CD4-positive, alpha-beta T cell treated with Interleukin-12 subunit alpha and Interleukin-12 subunit beta, for 1 hour (primary cell): ENCODE data around the gene PAX2.
"Not testable (repeated sequence)": the region's sequence is repeated elsewhere in the genome, so short reads cannot be mapped to it uniquely, and the experiment has no call there.

ENCODE experiments used
- DNase-seq: peaks from one replicate; pipeline ENCODE4 v3.0.0-alpha.2; 2020

The PAX2 gene

DNA sequence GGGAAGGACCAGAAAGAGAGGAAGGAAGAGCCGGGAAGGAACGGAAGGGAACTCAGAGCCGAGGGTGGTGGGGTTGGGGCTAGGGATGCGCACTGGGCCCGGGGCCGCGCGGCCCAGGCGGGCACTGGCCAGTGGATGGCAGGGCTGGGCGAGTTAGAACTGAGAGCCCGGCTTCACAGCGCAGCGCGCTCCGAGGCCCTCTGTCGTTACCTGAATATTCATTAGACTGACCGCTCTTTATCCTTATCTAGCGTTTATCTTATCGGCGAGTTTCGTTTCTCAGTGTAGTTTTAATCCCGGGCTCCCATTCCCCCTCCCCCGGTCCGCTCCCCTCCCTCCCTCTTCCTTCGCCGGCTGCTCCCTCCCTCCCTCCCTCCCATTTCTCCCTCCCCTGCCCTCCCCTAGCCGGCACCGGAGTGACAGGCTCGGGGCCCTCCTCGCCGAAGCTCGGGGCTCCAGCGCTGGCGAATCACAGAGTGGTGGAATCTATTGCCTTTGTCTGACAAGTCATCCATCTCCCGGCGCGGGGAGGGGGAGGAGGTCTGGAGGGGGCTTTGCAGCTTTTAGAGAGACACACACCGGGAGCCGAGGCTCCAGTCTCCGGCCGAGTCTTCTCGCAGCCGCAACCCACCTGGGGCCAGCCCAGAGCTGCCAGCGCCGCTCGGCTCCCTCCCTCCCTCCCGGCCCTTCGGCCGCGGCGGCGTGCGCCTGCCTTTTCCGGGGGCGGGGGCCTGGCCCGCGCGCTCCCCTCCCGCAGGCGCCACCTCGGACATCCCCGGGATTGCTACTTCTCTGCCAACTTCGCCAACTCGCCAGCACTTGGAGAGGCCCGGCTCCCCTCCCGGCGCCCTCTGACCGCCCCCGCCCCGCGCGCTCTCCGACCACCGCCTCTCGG is at the start of gene PAX2:
Gene PAX2 (plus strand): TSS at position 596 of the 895 bp plus-strand sequence. CDS start 679 bp downstream, outside the sequence.
- no peak for DNase-seq

DNA sequence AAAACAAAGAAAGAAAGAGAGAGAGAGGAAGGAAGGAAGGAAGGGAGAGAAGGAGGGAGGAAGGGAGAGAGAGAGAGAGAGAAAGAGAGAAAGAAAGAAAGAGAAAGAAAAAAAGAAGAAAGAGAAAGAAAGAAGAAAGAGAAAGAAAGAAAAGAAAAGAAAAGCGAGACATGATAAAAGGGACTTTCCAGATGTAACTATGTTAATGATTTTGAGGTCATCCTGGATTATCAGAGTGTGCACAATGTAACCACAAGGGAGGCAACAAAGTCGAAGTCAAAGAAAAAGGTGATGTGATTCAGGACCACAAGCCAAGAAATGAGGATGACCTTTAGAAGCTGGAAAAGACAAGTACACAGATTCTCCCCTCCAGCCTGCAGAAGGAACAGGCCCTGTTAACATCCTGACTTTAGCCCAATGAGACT is 48.9 kb upstream of the PAX2 start:
- DNase-seq, result no peak

DNA sequence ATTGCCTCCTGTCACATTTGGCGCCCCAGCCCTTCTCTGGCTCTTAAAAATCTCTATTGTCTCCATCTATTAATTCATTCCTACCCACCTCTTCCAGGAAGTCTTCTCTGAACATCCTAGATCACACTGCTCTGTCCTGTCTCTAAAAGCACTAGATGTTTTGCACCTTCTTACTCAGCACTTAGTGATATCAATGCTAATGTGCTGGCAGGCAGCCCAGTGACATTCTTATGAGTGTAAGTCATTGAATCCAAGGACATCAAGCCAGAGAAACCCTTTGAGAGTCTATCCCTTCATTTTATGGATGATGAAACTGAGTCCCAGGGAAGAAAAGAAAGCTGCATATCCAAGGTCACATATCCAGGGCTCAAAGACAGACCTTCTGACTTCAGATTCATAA is 48.3 kb upstream of the PAX2 start:
- DNase-seq, result no peak

DNA sequence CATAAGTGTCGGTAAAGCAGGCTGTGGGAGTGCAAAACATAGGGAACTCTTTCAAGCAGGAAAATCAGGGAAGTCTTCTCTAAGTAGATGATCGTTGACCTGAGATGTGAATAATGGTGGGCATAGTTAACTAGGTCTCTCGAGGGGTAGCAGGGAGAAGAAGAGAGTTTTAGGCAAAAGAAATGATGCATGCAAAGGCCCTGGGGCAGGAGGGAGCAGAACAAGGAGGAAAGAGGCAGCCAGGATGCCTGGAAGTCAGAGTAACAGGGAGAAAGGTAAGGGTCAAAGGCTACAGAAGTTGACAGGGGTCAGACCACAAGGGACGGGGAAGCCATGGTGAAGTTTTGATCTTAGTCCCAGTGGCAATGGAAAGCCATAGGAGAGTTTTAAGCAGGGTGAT is 47.8 kb upstream of the PAX2 start:
- DNase-seq, result no peak

DNA sequence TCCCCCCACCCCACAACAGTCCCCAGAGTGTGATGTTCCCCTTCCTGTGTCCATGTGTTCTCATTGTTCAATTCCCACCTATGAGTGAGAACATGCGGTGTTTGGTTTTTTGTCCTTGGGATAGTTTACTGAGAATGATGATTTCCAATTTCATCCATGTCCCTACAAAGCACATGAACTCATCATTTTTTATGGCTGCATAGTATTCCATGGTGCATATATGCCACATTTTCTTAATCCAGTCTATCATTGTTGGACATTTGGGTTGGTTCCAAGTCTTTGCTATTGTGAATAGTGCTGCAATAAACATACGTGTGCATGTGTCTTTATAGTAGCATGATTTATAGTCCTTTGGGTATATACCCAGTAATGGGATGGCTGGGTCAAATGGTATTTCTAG is 43.7 kb upstream of the PAX2 start:
- not testable (repeated sequence) for DNase-seq

DNA sequence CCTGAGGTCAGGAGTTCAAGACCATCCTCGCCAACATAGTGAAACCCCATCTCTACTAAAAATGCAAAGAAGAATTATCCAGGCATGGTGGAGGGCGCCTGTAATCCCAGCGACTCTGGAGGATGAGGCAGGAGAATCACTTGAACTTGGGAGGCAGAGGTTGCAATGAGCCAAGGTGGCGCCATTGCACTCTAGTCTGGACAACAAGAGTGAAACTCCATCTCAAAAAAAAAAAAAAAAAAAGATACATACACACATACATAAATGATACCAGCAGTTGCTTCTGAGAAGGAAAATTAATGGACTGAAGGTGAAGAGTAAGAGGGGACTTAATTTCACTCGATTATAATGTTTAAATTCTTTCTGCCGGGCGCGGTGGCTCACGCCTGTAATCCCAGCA is 40.2 kb upstream of the PAX2 start:
- DNase-seq, result no peak

DNA sequence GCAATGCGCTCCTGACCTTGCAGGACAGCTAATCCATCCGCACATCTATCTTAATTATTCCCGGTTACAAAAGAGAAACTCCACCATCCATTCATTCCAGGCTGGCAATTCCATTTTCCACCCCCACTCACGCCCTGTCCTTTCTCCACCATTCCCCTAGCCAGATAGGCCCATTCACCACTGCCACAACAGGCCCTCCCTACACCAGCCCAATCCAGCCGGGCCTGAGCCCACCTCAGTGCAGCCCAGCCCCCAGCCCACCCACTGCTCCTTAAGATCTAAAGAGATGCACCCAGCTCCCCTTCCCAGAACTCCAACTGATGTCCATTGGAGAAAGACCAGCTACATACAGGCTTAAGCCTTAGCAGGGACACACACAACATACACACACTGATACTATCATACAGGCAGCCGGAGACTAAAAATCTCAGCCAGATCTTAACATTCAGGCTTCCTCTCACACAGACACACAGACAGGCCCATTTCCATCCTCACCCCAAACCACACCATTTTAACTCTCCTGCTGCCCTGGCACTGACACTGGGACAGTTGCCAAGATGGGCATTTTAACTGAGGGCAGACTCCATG is 38.0 kb upstream of the PAX2 start:
- no peak for DNase-seq

DNA sequence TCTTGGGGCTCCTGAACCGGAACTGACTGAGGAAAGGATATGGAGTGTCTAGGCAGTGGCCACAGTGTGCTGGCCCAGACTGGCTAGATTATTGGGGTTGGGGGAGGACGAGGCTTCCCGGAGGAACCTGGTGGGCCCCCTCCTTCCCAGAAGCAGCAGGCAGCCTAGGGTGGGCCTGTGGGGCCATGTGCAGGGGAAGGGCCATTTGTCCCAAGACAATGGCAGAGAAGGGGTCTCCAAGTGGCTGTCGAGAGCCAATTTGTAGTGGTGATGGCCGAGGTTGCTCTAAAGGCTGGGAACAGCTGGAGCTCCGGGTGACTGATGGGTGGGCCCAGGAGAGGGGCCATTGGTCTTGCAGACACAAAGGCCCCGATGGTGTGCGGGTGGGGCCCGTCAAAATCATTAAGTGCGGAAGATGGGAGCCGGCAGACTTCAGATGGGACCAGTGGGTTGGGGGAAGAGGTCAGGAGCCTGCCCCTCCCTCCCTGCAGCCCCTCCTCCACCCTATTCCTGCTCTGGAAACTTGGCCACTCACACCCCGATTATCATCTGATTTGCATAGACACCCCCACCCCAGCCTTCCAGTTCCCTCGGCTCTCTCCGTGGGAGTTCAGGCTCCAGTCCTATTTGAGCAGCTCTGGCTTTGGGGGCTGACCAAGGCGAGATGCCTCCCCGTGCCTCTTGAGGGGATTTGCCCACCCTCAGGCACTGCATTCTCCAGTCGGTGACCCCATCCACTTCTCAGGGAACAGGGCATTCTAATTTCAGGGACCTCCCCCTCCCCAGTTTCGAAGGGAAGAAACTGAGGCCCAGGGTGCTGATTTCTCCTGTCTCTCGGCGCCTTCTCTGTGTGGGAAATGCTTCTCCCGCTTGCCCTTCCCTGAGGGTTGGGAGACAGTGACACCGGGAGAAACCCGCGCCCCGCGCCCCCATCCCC is 36.0 kb upstream of the PAX2 start:
- DNase-seq, result no peak

DNA sequence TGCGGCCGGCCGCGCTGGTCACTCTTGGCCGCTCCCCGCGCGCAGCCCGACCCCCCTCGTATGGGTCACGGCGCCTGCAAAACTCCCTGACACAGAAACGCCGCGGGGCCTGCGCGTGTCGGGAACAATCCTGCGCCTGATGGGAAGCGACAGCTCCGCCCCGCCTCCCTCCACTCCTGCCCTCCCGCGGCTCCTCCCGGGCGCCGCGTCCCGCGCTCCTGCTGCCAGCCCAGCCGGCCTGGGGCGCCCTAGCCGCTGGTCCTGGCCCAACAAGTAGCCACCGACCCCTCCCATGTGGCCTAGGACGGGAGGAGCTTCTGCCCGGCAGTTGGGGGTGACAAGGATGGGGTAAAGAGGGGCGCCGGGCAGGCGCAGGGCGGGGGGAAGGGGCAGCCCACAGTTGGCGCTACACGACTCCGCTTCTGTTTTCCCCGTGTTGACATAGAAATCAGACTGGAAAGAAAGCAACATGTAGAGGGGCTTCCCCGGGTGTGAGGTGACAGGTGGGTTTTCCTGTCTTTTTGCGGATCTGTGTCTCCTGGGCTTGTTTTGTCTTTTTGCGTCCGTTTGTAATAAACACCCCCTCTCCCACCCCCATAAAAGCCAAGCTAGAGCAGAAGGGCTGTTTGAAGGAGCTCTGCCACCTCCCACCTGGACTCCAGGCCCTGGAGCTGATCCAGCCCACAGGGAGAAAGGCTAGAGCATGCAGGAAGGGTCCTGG is 35.1 kb upstream of the PAX2 start:
- DNase-seq, result no peak

DNA sequence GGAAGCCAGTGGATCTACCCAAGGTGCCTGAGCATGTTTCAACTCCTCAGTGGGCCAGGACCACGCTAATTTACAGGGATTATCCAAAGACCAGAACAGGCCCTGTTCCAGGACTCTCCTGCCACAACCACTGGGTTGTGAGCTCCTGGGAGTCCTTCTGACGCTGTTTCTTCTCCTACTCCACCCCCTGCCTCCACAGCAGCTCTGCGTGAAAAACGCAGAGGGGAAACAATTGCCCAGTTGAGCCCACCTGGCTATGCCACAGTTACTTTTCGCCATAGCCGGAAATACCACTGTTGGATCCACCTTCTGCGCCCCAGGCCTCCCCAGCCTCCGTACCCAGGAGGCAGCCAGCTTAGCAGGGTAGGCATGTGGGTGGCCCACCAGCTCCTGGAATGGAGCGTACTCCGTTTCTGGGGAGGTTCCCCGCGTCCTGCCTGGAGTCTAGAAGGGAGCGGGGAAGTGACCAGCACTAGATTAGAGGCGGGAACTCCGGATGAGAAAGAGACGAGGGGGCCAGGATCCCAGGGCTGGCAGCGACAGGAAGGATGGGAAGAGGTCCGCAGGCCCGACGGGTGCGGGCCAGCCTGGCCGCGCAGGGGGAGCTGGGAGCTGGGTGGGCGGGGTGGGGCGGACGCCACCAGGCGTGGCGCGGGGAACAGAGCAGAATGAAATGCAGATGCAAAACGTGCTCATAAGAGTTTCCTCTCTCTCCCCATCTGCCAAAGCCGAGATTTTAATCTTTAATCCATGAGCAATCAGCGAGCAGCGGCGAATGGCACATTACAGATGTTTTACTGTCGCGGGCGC is 32.1 kb upstream of the PAX2 start:
- no peak for DNase-seq

DNA sequence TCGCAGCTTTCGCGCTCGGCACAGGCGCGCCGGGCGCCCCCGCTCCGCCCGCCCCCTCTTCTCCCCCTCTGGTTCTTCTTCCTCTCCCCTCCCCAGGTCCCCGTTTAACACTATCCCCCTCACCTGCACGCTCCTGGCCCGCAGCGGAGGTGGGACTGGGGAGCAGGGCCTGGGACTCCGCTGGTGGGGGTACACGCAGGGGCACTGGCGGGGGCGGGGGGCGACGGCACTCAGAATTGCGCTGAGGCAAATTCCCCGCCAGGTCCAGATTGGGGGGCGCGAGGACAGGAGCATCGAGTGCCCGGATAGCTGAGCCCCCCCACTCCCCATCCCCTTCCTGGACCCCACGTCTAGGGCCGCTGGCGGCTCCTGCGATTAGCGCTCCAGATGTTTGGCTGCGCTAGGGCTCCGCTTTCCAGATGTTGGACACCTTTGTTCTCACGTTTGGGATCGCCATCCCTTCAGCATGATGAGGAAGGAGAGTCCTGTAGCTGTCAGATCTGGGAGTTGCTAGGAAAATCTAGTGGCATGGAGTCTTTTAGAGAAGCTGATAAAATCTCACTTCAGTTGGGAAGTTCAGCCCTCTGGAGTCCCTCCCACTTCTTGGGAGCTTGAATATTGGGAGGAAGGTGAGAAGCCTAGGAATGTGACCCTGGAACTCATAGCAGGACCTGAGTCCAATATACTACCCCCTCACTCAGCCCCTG is 31.4 kb upstream of the PAX2 start:
- DNase-seq, result no peak

DNA sequence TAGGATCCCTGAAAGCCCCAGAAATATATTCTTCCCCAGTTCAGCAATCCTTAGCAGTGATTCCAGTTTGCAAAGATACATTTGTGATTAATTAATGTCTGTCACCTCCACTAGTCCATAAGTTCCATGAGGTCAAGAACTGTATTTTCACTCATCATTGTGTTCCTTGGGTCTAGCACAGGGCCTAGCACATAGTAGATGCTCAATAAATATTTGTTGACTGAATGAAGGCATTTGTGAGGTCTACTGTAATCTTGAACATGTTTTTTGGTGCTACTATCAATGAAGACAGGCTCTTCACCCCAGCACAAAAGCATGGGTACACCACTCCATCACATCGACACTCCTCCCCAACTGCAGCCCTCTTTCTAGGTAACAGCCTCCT is 30.8 kb upstream of the PAX2 start:
- DNase-seq, result no peak

DNA sequence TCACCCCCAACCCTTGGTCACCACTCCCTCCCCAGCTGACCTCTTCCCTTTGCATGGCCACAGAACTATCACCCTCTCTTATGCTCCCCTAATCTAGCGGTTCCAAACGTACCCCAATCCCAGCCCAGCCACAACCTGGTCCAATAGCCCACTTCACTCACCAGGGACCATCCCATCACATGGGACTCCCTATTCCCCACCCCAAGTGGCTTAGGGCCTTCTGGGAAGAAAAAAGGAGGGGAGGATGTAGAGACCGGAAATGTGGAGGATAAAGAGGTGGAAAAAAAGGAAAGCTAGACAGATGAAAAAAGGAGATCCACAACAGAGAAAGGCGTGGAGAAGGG is 30.3 kb upstream of the PAX2 start:
- no peak for DNase-seq

DNA sequence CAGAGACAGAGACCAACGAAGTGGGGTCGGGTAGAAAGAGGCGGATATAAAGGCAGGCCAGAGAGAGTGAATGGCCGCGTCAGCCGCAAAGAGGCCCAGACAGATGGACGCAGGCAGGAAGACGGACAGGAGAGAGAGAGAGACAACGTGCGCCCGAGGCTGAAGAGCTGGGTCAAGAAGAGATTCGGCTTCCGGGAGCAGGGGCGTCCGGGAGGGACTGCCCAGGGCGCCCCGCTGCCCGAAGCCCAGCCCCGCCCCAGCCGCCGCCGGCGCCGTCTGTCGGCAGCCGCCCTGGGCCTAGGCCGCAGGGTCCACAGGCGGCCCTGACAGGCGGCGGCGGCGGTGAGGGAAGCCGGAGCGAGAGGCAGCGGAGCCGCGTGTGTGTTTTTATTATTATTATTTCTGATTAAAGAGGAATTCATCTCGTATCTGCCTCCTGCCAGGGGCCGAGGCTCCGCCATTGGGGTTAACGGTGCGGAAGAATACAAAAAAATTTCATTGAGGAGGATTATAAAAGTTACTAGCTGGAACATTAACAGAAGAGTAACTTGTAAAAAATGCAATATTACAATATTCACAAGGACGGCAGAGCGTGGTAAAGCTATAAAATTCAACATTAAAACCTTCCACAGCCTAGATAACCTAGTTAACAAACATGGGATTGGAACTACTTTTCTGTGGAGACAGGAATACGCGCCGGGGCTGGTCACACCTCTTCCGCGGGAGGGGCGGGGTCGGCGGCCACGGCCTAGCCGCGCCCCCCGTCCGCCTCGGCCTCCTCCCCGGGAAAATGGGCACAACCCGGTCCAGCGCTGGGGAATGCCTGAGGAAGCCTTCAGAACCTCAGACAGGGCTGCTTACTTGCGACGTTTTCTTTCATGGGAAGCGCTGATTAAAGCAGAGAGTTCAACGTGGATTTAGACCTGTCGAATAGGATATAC is 29.7 kb upstream of the PAX2 start:
- DNase-seq, result no peak

DNA sequence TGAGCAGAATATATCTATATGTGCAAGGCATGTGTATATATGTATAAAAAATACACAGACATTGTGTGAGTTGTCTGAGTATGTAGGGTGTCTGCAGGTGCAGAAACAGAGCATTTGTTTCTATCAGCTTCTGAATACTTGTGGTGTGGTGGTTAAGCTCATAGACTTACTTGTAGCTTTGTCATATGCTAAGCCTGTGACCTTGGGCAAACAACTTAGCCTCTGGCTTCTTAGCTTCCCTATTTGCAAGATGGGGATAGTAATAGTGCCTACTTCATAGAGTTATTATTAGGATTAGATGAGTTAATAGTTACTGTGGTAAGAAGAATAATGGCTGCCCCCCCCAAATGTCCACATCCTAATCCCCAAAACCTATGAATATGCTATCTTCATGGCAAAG is 28.2 kb upstream of the PAX2 start:
- DNase-seq, result no peak

DNA sequence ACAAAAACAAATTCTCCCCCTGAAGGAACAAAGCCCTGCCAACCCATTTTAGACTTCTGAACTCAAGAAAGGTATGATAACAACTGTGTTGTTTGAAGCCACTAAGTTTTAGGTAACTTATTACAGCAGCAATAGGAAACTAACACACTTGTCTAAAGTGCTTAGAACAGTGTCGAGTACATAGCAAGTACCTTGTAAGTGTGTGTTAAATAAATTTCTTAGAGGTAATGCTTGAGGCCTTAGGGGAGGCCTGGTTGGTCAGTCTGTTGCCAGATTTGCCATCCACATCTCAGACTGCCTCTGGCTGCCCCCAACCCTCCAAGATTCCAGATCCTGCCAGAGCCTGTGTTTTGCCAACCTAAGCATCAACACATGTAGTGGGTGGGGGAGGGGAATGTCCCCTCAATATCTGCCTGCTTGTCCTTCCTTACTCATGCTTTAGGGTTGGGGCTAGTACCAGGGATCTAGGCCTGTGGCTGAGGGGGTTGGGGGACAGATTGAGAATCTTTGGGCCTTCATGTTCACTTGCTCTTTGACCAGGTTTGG is 27.1 kb upstream of the PAX2 start:
- DNase-seq, result no peak

DNA sequence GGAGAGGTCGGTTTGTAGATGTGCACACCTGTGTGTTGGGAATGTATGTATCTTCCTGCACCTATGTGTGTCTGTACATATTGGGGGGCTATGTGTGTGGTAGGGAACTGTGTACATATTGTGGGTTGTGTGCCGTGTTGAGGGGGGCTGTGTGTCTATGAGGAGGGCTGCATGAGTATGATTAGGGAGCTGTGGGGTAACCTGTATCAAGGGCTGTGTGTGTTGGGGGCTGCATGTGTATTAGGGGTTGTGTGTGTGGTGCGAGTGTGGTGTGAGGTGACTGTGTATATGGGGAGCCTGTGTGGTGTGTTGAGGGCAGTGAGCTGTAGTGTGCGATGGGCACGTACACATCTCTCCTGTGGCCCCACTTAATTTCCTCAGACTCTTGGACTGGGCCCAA is 22.2 kb upstream of the PAX2 start:
- no peak for DNase-seq

DNA sequence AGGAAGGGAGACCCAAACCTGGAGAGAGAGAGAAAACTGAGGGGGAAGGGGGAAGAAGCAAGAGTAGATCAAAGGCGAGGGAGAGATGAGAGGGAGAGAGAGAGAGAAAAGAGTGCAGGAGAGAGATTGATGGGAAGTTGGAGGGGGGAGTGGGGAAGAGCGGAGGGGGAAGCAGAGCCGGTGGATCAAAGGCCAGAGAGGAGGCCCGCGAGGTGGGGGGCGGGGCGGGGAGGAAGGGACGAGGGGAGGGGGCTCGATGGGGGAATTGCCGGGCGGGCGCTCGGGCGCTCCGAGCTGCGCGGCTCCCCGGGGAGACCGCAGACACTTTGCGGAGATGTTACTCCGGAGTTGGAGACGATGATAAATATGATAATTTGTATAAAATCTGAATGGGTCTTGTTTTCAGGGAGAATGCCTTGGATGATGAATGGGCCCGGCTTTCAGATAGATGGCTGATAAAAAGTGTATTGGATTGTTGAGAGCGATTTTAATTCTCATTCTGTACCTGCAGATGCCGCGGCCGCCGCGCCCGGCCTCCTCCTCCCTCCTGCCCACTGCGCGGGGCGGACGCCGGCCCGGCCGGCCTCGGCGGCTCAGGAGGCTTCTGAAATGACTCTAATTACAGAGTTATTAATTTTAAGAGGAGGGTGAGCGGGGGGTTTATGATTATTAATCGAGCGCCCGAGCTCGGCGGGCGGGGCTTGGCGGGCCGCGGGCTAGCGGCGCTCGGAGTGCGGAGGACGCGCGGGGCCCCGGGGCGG is 21.4 kb upstream of the PAX2 start:
- no peak for DNase-seq

DNA sequence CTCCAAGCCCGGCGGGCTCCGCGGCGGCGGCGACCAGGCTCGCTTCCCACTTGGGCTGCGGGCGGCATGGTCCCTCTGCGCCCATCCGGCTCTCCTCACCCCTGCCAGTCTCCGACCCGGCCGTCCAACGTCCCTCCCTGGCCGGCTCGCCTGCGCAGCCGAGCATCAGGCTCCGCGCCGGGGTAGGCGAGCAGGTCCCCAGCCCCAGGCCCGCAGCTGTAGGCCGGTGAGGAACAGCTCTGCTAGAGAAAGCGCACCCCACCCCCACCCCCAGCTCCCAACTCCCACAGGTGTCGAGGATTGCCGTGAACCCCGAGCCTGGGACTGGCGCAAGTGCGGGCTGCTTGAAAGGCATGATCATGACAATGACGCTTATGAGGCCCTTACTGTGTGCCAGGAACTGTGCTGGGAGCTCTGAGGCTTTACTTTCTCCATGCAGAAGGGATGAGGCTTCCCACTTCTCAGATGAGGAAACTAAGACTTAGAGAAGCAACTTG is 20.8 kb upstream of the PAX2 start:
- no peak for DNase-seq
